HepG2 (cell line): ENCODE data around the gene DPY19L1. TPM values are rescaled to one million over a fixed set of nuclear protein-coding genes. Genes with fewer than 3 reads are reported as not detected.
"Not testable (repeated sequence)": the region's sequence is repeated elsewhere in the genome, so short reads cannot be mapped to it uniquely, and the experiment has no call there.

Source experiments
- ATAC-seq: fragments of 200-7000 bp; cut with Tn5 transposase; 3 replicates; pipeline ENCODE4 v1.9.1; 2020; ENCODE audit warnings: mild to moderate bottlenecking, moderate library complexity
- BruUV-seq: library from RNA; stranded (reverse); fragments of 400-500 nt; replicated peaks from 2 replicates; lab custom pipeline; 2021; lab: Mats Ljungman, UMichigan
- CTCF ChIA-PET: fragments of 300-600 bp; formaldehyde crosslinking; extraction: SDS; loops from one replicate; lab custom pipeline; 2021; ENCODE audit warnings: low total read pairs, inconsistent platforms, low intra/inter-chr PET ratio; lab: Yijun Ruan, JAX
- POLR2A ChIA-PET: fragments of 350-600 bp; sonication (Branson Sonifier 250); formaldehyde crosslinking; loops from one replicate; lab custom pipeline; 2020; ENCODE audit warnings: antibody characterized with exemption, inconsistent platforms; lab: Yijun Ruan, JAX
- DNase-seq: peaks from one replicate; pipeline ENCODE4 v3.0.0-alpha.2; 2015; ENCODE audit warnings: low spot score
- FAIRE-seq: peaks from 3 replicates; lab custom pipeline; 2011; peaks lifted over from hg19 to GRCh38; lab: Jason Lieb, UNC
- H2AFZ ChIP-seq: one replicate; pipeline ENCODE4 v1.6.1; 2011; ENCODE audit warnings: low read length, inconsistent platforms
- H3K27ac ChIP-seq: fragments of 300-600 bp; 3 replicates; pipeline ENCODE4 v1.8.0; 2011; ENCODE audit warnings: mixed run types, mild to moderate bottlenecking, mixed read lengths, low read length, inconsistent platforms; ENCODE audit not compliant: insufficient read depth; ENCODE audit errors: extremely low read length
- H3K27me3 ChIP-seq, 2 experiments: fragments of 200-600 bp in 1 of 2; 2 replicates in 1 of 2; 3 replicates in 1 of 2; pipeline versions ENCODE4 v1.6.0 to v1.8.0; 2011; ENCODE audit warnings: low read length in 2 of 2, mild to moderate bottlenecking in 2 of 2, moderate library complexity in 2 of 2, inconsistent platforms in 1 of 2; ENCODE audit not compliant: insufficient read depth in 2 of 2, control insufficient read depth in 1 of 2
- H3K36me3 ChIP-seq, 2 experiments: fragments of 200-600 bp in 1 of 2; replicated peaks in 1 of 2; 2 replicates in 1 of 2; 3 replicates in 1 of 2; pipeline versions ENCODE4 v1.5.1 to v1.8.0; 2011; ENCODE audit warnings: low read length in 2 of 2, inconsistent platforms in 1 of 2; ENCODE audit not compliant: insufficient read depth in 2 of 2, control insufficient read depth in 1 of 2
- H3K4me1 ChIP-seq: 2 replicates; pipeline ENCODE4 v1.5.1; 2012; ENCODE audit warnings: low read length, inconsistent platforms; ENCODE audit not compliant: insufficient read depth
- H3K4me2 ChIP-seq: 2 replicates; pipeline ENCODE4 v1.6.0; 2011; ENCODE audit warnings: low read depth, low read length, inconsistent platforms
- H3K4me3 ChIP-seq, 3 experiments: fragments of 200-600 bp in 1 of 3; sonication (generic), shearing (Covaris generic) in 1 of 3; replicated peaks in 1 of 3; 2 replicates each; pipeline ENCODE4 v1.5.1; 2011 to 2016; ENCODE audit warnings: low read length in 3 of 3, inconsistent platforms in 2 of 3, low read depth in 2 of 3, mild to moderate bottlenecking in 2 of 3, control low read depth in 1 of 3, mixed read lengths in 1 of 3; ENCODE audit not compliant: insufficient read depth in 1 of 3
- H3K79me2 ChIP-seq: one replicate; pipeline ENCODE4 v1.6.1; 2011; ENCODE audit warnings: low read length, inconsistent platforms; ENCODE audit not compliant: insufficient read depth
- H3K9ac ChIP-seq: 2 replicates; pipeline ENCODE4 v1.6.0; 2011; ENCODE audit warnings: mild to moderate bottlenecking, low read depth, low read length, inconsistent platforms; ENCODE audit not compliant: insufficient read depth
- H3K9me3 ChIP-seq: 2 replicates; pipeline ENCODE4 v1.5.1; 2012; ENCODE audit warnings: mild to moderate bottlenecking, low read length
- H4K20me1 ChIP-seq: 2 replicates; pipeline ENCODE4 v1.6.0; 2011; ENCODE audit warnings: inconsistent platforms, mild to moderate bottlenecking, low read length, moderate library complexity; ENCODE audit not compliant: insufficient read depth
- CCAR2 ChIP-seq: fragments of 200-400 bp; formaldehyde crosslinking; optimal IDR thresholded peaks from 2 replicates; pipeline ENCODE3; 2018; ENCODE audit warnings: low read depth, mild to moderate bottlenecking, low read length, moderate library complexity
- ZNF317 ChIP-seq: sonication (generic); formaldehyde crosslinking; IDR thresholded peaks from 2 replicates; pipeline ENCODE4 v1.5.0; 2020; ENCODE audit warnings: mild to moderate bottlenecking, missing genetic modification reagents
- WGBS: methylation state at CpG from one replicate; pipeline ENCODE4 v1.1.6; 2017; ENCODE audit warnings: low lambda C conversion rate; 5-methylcytosine and 5-hydroxymethylcytosine counted together
- in situ Hi-C: cut with HindIII; loops from 2 replicates; pipeline ENCODE4 v1.10.0; 2017; ENCODE audit warnings: low pct_unique_long_range_greater_than_20kb; ENCODE audit not compliant: extremely low pct_ligation_motif_present
- intact Hi-C: fragments of 100-400 bp; cut with micrococcal nuclease; formaldehyde crosslinking; loops from one replicate; pipeline ENCODE4 v1.10.0; 2022; ENCODE audit not compliant: unreplicated experiment
- polyA plus RNA-seq, 8 experiments: library from polyadenylated mRNA; depleted of rRNA in 3 of 8; stranded (reverse) in 7 of 8; unstranded in 1 of 8; fragments of >200 nt; fragmentation: Illumina TruSeq in 4 of 8; extraction: Trizol in 4 of 8; gene quantifications; 2 replicates each; pipeline versions ENCODE4 v1.2.1 to v1.2.3, GENCODE V29; 2011 to 2016; ENCODE audit warnings: low read depth in 4 of 8, missing spikeins in 1 of 8, mixed read lengths in 1 of 8; ENCODE audit not compliant: insufficient read depth in 1 of 8
- total RNA-seq, 5 experiments: library from RNA; depleted of rRNA; stranded (reverse); fragments of >200 nt; fragmentation: Illumina TruSeq; extraction: Trizol; gene quantifications; 2 replicates each; pipeline ENCODE4 v1.2.3, GENCODE V29; 2016; ENCODE audit warnings: low read depth in 1 of 5

DPY19L1 gene
- total and polyA plus RNA-seq, 2 of the 13 experiments (the other 11 are each of a cell fraction or from before 2014, with no cell fraction given): 18.9 to 32.6 TPM

- H3K4me2 ChIP-seq, H3K27me3 ChIP-seq, H3K4me1 ChIP-seq, ATAC-seq, H3K9me3 ChIP-seq, H3K4me3 ChIP-seq, in situ Hi-C loops, H3K27ac ChIP-seq, BruUV-seq, intact Hi-C loops, H2AFZ ChIP-seq, CTCF ChIA-PET, DNase-seq, H3K9ac ChIP-seq, H3K79me2 ChIP-seq, H3K36me3 ChIP-seq, POLR2A ChIA-PET, FAIRE-seq, H4K20me1 ChIP-seq: not testable (repeated sequence)
- 0% methylated on average over 5 of the region's 6 CpGs for WGBS
Measured at GRCh38 chr7:34918198-34918861, 119.0 kb downstream of the DPY19L1 start.

GRCh38 chr7:34917515-34917914 lies 119.8 kb downstream of the DPY19L1 start:
- FAIRE-seq, H3K79me2 ChIP-seq, POLR2A ChIA-PET, H4K20me1 ChIP-seq, BruUV-seq, H3K36me3 ChIP-seq, H3K4me3 ChIP-seq, CTCF ChIA-PET, H3K4me2 ChIP-seq, H3K4me1 ChIP-seq, H3K27me3 ChIP-seq, H3K9ac ChIP-seq, in situ Hi-C loops, H3K27ac ChIP-seq, H3K9me3 ChIP-seq, ATAC-seq, H2AFZ ChIP-seq, DNase-seq, intact Hi-C loops: not testable (repeated sequence)
- WGBS: 0% methylated on average over 4 of the region's 4 CpGs

- DNase-seq: no peak
- POLR2A ChIA-PET: no interaction called here
Measured at GRCh38 chr7:34916267-34916666, 121.0 kb downstream of the DPY19L1 start.

More at GRCh38 chr7:34916267-34916666, 121.0 kb downstream of the DPY19L1 start:
- H4K20me1 ChIP-seq: no peaks in the 10 kb centered on the region
- BruUV-seq: no TSS peak
- in situ Hi-C loops (no loop called here), intact Hi-C loops (no loop called here)
- no peaks in the 10 kb centered on the region for H3K27me3 ChIP-seq
- ATAC-seq (no peak), FAIRE-seq (no peak)
- no peaks in the 10 kb centered on the region for H3K79me2 ChIP-seq
- TF ChIP-seq ZNF317 (CRISPR knock-in tag) (peak; percentile 92), CCAR2 (no peak)
- H3K9me3 ChIP-seq: no peaks in the 10 kb centered on the region
- H3K27ac ChIP-seq: no peak overlapping the region
- H3K9ac ChIP-seq: no peak overlapping the region
- CTCF ChIA-PET: no interaction called here
- no peaks in the 10 kb centered on the region for H3K36me3 ChIP-seq
- no peak overlapping the region for H3K4me3 ChIP-seq
- no peaks in the 10 kb centered on the region for H3K4me1 ChIP-seq
- no peak overlapping the region for H2AFZ ChIP-seq
- WGBS: 30% methylated on average over 2 of the region's 2 CpGs
- H3K4me2 ChIP-seq: no peak overlapping the region
